HG02610 (cell line): ENCODE data around the gene VIPAS39.

ENCODE experiments used
- ATAC-seq: cut with Tn5 transposase; IDR thresholded peaks from one replicate; pipeline ENCODE4 v1.9.1; 2021; ENCODE audit warnings: mild to moderate bottlenecking, moderate library complexity; ENCODE audit not compliant: unreplicated experiment

VIPAS39 gene

DNA sequence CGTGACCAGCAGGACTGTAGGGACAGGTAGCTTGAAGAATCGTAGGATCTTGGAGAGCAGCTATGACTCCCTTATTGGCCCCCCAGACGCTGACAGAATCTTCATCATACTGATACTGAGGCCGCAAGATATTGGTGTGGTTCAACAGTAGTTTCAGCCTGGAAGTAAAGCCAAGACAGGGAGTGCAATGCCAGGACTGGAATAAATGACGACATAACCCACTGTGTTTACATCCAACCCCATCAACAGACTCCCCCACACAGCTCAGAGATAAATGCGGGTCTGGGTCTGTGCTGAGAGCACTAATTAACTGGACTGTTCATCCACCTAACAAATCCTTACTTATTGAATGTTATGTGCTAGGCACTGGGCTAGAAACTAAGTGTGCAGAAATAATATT lies 50.7 kb downstream of the VIPAS39 start:
- ATAC-seq: no peak

DNA sequence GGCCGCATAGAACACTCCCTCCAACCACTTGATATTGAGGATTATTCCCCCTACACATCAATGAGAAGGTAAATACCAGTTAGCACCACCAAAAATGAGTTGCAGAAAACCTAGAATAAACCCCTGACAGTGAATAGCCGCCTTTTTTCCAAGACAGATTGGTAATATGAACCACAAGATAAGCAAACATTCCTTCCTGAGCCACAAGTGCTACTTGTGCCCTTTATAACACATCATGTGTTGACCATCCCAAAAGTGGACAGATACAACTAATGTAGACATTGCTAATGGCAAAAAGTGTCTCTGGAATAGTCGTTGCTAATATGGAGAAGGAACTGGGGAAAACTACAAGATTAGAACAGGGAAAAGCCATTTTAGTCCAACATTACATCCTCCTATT lies 51.3 kb downstream of the VIPAS39 start:
- ATAC-seq: no peak

DNA sequence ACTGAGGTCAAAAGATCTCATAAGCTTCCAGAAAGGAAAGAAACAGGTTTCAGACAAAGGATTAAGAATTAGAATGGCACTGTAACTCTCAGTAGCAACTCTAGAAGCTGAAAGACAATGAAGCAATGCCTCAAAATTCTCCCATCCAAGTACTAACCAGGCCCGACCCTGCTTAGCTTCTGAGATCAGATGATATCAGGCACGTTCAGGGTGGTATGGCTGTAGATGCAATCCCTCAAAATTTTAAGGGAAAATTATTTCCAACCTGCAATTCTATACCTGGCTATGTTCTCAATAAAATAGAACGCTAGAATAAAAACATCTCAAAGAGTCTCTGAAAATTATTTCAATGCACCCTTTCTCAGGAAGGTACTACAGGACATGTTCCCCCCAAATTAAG lies 53.6 kb downstream of the VIPAS39 start:
- no peak for ATAC-seq

DNA sequence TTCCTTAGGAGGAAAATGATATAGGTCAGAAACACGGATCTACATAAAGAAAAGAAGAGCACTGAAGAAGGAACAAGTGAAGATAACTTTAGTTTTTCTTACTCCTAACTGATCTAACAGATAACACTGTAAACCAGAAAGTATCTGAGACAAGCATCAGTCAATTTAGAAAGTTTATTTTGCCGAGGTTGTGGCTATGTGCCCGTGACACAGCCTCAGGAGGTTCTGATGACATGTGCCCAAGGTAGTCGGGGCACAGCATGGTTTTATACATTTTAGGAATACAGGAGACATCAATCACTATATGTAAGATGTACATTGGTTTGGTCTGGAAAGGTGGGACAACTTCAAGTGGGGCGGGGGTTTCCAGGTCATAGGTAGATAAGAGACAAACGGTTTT lies 57.2 kb downstream of the VIPAS39 start:
- ATAC-seq: no peak

DNA sequence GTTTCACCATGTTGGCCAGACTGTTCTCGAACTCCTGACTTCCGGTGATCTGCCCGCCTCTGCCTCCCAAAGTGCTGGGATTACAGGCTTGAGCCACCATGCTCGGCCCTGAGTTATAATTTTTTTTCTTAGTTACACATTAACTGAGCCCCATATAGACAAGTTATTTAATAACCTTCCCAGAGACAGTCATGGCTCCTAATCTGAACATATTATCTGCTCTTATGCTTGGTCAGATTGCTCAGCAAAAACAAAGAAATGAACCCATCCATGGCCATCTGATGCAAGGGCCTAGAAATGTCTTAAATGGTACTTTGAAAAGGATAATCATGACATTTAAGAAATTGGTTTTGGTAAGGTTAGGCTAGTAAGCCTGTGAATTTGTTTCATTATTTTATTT lies 67.2 kb downstream of the VIPAS39 start:
- no peak for ATAC-seq

DNA sequence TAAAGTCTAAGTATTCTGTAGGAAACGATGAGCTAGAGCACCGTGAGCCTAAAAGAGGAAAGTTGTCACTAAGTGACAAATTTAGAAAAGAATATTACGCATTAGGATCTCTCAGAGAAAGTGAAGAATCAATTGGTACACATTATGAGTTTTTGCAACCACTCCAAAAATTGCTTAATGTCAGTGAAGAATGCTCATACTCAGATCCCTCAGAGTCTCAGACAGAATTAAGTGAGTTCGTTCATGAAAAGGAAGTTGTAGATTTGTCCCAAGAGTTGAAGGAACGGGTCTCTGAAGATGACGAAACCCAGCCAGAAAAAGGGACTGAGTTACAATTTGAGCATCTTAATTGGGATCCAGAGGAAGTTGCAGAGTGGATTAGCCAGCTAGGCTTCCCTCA lies 78.7 kb downstream of the VIPAS39 start:
- no peak for ATAC-seq

DNA sequence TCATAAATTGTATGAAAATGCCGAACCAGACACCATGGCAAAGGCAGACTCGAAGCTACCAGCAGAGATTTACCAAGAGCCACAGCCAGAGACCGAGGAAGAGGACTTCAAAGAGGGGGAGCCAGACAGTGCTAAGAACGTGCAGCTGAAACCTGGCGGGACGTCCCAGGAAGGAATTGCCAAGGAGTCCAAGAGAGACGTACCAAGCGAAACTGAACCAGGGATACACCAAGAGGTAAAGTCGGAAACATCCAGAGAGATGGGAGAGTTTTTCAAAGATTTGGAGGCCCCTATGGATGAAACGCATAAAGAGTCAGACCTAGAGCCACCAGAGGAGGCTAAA lies 79.9 kb downstream of the VIPAS39 start:
- ATAC-seq: no peak

DNA sequence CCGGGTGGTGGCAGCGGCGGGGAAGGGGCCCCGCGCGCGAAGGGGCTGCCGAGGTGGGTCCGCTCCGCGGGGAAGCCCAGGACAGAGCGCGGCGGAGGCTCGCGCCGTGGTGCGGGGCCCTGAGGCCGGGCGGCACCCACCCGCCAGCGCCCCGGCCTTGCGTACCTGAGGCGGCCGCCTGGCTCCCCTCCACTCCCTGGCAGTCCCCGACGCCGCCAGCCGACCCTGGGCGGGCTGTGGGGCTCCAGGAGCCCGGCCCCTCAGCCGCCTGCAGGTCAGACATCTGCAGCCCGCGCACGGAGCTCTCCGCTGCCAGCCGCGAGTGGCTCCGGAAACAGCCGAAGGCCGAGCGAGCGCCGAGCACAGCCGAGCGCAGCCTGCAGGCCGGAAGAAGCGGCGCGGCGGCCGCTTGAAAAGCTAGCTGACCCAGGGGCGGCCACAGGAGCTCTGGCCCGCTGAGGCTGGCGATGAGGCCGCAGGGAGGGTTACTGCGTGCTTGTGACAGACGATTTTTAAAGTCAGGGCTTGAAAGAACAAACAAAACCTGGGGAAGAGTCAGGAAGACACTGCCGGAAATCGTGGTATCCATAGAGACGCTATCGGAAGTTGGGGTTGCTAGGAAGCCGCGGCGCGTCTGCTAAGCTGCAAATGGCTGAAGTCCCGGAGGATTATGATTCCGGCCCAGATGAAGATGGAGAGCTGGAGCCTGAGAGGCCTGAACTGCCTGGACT lies 80.5 kb downstream of the VIPAS39 start, which contains the start of the genes SAMD15 and TMED8:
Gene SAMD15, plus strand, starts transcription at position 609 of the 731 bp plus-strand sequence. Its CDS starts 40 bp downstream, at position 649.
Gene TMED8, minus strand, starts transcription at position 324 of the 731 bp plus-strand sequence. Its CDS starts 41 bp downstream, at position 283.
- peak; percentile 78 for ATAC-seq
